SK-N-SH treated with all-trans-retinoic acid at 6 μM for 48 hours (cell line): ENCODE measurements around the gene RCOR2.

Experiments used
- ATAC-seq: fragments of 200-7000 bp; cut with Tn5 transposase; 3 replicates; pipeline ENCODE4 v1.9.1; 2020; ENCODE audit warnings: mild to moderate bottlenecking, moderate library complexity
- ARNTL ChIP-seq: fragments of 450-650 bp; formaldehyde crosslinking; IDR thresholded peaks from 2 replicates; pipeline ENCODE4 v1.5.0; 2020; ENCODE audit warnings: low read depth, mild to moderate bottlenecking, moderate library complexity, borderline replicate concordance
- BACH2 ChIP-seq: fragments of 250-450 bp; sonication (Bioruptor Pico); IDR thresholded peaks from 2 replicates; pipeline ENCODE4 v1.9.0; 2021; ENCODE audit warnings: mild to moderate bottlenecking, borderline replicate concordance
- CSDC2 ChIP-seq: fragments of 250-450 bp; sonication (Bioruptor Pico); IDR thresholded peaks from 2 replicates; pipeline ENCODE4 v1.5.0; 2020; ENCODE audit warnings: mild to moderate bottlenecking, moderate library complexity
- CSRNP3 ChIP-seq: fragments of 250-450 bp; sonication (Bioruptor Pico); IDR thresholded peaks from 2 replicates; pipeline ENCODE4 v1.5.1; 2021; ENCODE audit warnings: mild to moderate bottlenecking, moderate library complexity
- ESRRG ChIP-seq: fragments of 250-450 bp; sonication (Bioruptor Pico); IDR thresholded peaks from 2 replicates; pipeline ENCODE4 v1.6.1; 2021; ENCODE audit warnings: mild to moderate bottlenecking
- OSR1 ChIP-seq: fragments of 250-450 bp; sonication (Bioruptor Pico); IDR thresholded peaks from 2 replicates; pipeline ENCODE4 v1.8.0; 2022; ENCODE audit warnings: moderate library complexity, mild to moderate bottlenecking, inconsistent platforms
- PATZ1 ChIP-seq: fragments of 250-450 bp; sonication (Bioruptor Pico); IDR thresholded peaks from 2 replicates; pipeline ENCODE4 v1.8.0; 2020; ENCODE audit warnings: mild to moderate bottlenecking, moderate library complexity, borderline replicate concordance
- POU6F1 ChIP-seq: fragments of 250-450 bp; sonication (Bioruptor Pico); IDR thresholded peaks from 2 replicates; pipeline ENCODE4 v1.8.0; 2021; ENCODE audit warnings: low read depth, mild to moderate bottlenecking, moderate library complexity, borderline replicate concordance
- PPARA ChIP-seq: fragments of 250-450 bp; sonication (Bioruptor Pico); IDR thresholded peaks from 2 replicates; pipeline ENCODE4 v1.5.0; 2020; ENCODE audit warnings: mild to moderate bottlenecking, borderline replicate concordance
- RARB ChIP-seq: fragments of 250-450 bp; sonication (Bioruptor Pico); IDR thresholded peaks from 2 replicates; pipeline ENCODE4 v1.8.0; 2021; ENCODE audit warnings: mild to moderate bottlenecking, moderate library complexity
- SNAI2 ChIP-seq: fragments of 250-450 bp; sonication (Bioruptor Pico); IDR thresholded peaks from 2 replicates; pipeline ENCODE4 v1.5.0; 2020; ENCODE audit warnings: mild to moderate bottlenecking, moderate library complexity
- TOX ChIP-seq: fragments of 250-450 bp; sonication (Bioruptor Pico); IDR thresholded peaks from 2 replicates; pipeline ENCODE4 v1.8.0; 2021; ENCODE audit warnings: mild to moderate bottlenecking, moderate library complexity, borderline replicate concordance
- TSHZ2 ChIP-seq: fragments of 250-450 bp; sonication (Bioruptor Pico); IDR thresholded peaks from 2 replicates; pipeline ENCODE4 v1.5.0; 2020; ENCODE audit warnings: mild to moderate bottlenecking, moderate library complexity
- ZC3H10 ChIP-seq: fragments of 250-450 bp; sonication (Bioruptor Pico); IDR thresholded peaks from 2 replicates; pipeline ENCODE4 v1.5.1; 2021; ENCODE audit warnings: mild to moderate bottlenecking, moderate library complexity
- ZFP3 ChIP-seq: fragments of 250-450 bp; sonication (Bioruptor Pico); IDR thresholded peaks from 2 replicates; pipeline ENCODE4 v1.5.0; 2020; ENCODE audit warnings: mild to moderate bottlenecking, moderate library complexity
- ZNF565 ChIP-seq: fragments of 450-650 bp; formaldehyde crosslinking; conservative IDR thresholded peaks from 2 replicates; pipeline ENCODE4 v1.5.0; 2020; ENCODE audit warnings: low read depth, mild to moderate bottlenecking, moderate library complexity
- ZNF70 ChIP-seq: fragments of 450-650 bp; formaldehyde crosslinking; IDR thresholded peaks from 2 replicates; pipeline ENCODE4 v1.5.0; 2020; ENCODE audit warnings: mild to moderate bottlenecking, moderate library complexity
- TF ChIP-seq, protein P1 (sequence below): fragments of 250-450 bp; sonication (Bioruptor Pico); IDR thresholded peaks from 2 replicates; pipeline ENCODE4 v1.5.1; 2020; ENCODE audit warnings: low read depth, mild to moderate bottlenecking, moderate library complexity

Gene RCOR2

DNA sequence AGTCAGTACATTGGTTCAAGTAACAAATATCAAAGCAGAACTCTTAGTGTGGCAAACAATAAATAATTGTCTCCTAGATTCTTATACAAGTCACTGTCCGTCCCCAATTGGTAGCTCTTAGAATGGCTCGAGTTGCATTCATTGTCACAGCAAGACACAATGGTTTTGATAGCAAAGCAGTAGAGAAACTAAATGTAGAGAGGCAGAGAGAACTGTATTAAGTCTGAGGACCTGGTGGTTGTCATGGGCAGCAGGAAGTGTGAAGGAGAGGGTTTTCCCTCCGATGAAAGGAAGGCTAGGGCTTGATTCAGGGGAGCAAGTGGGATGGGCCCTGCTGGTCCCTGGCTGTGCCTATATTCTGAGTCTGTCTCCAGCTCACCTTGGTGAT is 36.6 kb downstream of the RCOR2 start:
- TF ChIP-seq TSHZ2 (CRISPR knock-in tag): no peak
- TF ChIP-seq ESRRG (CRISPR knock-in tag): no peak
- TF ChIP-seq ZNF70: no peak
- TF ChIP-seq, protein P1, sequence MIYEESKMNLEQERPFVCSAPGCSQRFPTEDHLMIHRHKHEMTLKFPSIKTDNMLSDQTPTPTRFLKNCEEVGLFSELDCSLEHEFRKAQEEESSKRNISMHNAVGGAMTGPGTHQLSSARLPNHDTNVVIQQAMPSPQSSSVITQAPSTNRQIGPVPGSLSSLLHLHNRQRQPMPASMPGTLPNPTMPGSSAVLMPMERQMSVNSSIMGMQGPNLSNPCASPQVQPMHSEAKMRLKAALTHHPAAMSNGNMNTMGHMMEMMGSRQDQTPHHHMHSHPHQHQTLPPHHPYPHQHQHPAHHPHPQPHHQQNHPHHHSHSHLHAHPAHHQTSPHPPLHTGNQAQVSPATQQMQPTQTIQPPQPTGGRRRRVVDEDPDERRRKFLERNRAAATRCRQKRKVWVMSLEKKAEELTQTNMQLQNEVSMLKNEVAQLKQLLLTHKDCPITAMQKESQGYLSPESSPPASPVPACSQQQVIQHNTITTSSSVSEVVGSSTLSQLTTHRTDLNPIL (CRISPR knock-in tag): no peak
- TF ChIP-seq ARNTL (CRISPR knock-in tag): no peak
- no peak for TF ChIP-seq BACH2
- no peak for TF ChIP-seq POU6F1
- TF ChIP-seq PATZ1 (CRISPR knock-in tag): no peak
- no peak for TF ChIP-seq OSR1
- no peak for TF ChIP-seq TOX (CRISPR knock-in tag)
- no peak for TF ChIP-seq ZNF565 (CRISPR knock-in tag)
- TF ChIP-seq PPARA (CRISPR knock-in tag): no peak
- TF ChIP-seq CSDC2 (CRISPR knock-in tag): no peak
- TF ChIP-seq ZC3H10 (CRISPR knock-in tag): no peak
- TF ChIP-seq RARB (CRISPR knock-in tag): no peak
- TF ChIP-seq, all 23 proteins: peak for 0
- ATAC-seq: peak; percentile 19

GRCh38 chr11:63879598-63880402 is 37.2 kb downstream of the RCOR2 start:
- TF ChIP-seq SNAI2 (CRISPR knock-in tag) (no peak), ZC3H10 (CRISPR knock-in tag) (no peak), OSR1 (no peak), ZNF565 (CRISPR knock-in tag) (no peak), ZFP3 (CRISPR knock-in tag) (no peak), ZNF70 (no peak), CSDC2 (CRISPR knock-in tag) (no peak), CSRNP3 (CRISPR knock-in tag) (no peak), TOX (CRISPR knock-in tag) (no peak)
- TF ChIP-seq, protein P1 (CRISPR knock-in tag): no peak
- peak; percentile 68 for ATAC-seq
